GM21737 (cell line): Measurements from ENCODE around the gene THOC2.
"Not testable (repeated sequence)": the region's sequence is repeated elsewhere in the genome, so short reads cannot be mapped to it uniquely, and the experiment has no call there.

ENCODE experiments used
- ATAC-seq: cut with Tn5 transposase; IDR thresholded peaks from one replicate; pipeline ENCODE4 v1.9.1; 2021; ENCODE audit warnings: mild to moderate bottlenecking, moderate library complexity; ENCODE audit not compliant: unreplicated experiment

THOC2 gene

GRCh38 chrX:123581586-123581985 is 151.3 kb downstream of the THOC2 start:
- ATAC-seq, result no peak

- ATAC-seq, result no peak
Observed at GRCh38 chrX:123580792-123581191, 152.1 kb downstream of the THOC2 start.

- ATAC-seq, result not testable (repeated sequence)
Observed at GRCh38 chrX:123574027-123574426, 158.8 kb downstream of the THOC2 start.

GRCh38 chrX:123570011-123570590 is 162.8 kb downstream of the THOC2 start:
- no peak for ATAC-seq

- no peak for ATAC-seq
Observed at GRCh38 chrX:123563167-123563566, 169.7 kb downstream of the THOC2 start.

GRCh38 chrX:123562342-123563146 is 170.3 kb downstream of the THOC2 start:
- ATAC-seq, result no peak

- no peak for ATAC-seq
Observed at GRCh38 chrX:123561439-123562215, 171.2 kb downstream of the THOC2 start.

GRCh38 chrX:123550829-123551228 is 182.0 kb downstream of the THOC2 start:
- no peak for ATAC-seq
